ENCODE measurements around the gene ZC3HAV1L.
"Not testable (repeated sequence)": the region's sequence is repeated elsewhere in the genome, so short reads cannot be mapped to it uniquely, and the experiment has no call there.

The ZC3HAV1L gene

DNA sequence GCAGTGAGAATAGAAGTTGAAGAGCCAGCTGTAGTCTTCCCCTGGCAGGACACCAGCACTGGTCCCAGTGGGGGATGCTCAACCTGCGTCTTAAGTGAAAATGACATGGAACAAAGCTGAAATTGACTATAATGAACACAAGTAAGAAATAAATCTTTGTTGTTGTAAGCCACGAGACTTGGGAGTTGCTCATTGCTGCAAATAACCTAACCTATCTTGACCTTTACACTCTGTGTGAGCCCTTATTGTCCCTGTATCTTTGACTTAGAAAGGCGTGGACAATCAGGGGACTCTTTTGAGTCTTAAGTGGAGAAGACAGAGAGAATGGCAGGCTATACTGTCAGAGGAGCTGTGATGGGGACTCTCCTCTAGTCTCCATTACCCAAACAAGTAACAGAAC, 16.9 kb downstream of the ZC3HAV1L start:
- DNase-seq (ENCODE audit: low read depth in 2 of 2), result no peak

DNA sequence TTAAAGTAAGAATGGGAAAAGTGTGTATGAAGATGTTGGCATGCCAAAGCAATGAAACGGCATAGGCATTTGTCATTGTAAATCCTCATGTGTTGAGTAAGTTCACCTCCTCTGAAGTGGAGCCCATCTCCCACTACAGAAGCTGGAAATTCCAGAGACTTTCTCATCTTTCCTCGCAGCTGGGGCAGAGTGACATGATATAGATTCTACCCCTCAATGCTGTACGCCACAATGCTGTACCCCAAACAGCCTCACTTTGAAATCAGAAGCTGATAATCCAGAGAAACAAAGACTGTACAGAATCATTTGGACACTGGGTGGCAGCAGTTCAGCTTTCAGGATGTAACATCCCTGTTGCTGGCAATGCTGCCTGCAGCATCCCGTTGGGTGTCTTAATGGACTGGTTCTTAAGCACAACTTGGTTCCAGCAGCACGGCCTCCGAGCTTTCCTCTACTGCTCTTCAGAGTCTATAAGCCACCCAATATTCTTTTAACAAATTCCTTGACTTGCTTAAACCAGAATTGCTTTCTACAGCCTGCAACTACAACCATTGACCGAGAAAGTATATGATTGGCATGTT, 18.8 kb downstream of the ZC3HAV1L start:
- DNase-seq (ENCODE audit: low read depth in 2 of 2), result peak; percentile 30 to 33

- DNase-seq (ENCODE audit: low read depth in 2 of 2), result no peak
Observed at GRCh38 chr7:139011373-139011772, 24.5 kb downstream of the ZC3HAV1L start.

GRCh38 chr7:139004321-139005090, 31.3 kb downstream of the ZC3HAV1L start:
- no peak for DNase-seq (ENCODE audit: low read depth in 2 of 2)

DNA sequence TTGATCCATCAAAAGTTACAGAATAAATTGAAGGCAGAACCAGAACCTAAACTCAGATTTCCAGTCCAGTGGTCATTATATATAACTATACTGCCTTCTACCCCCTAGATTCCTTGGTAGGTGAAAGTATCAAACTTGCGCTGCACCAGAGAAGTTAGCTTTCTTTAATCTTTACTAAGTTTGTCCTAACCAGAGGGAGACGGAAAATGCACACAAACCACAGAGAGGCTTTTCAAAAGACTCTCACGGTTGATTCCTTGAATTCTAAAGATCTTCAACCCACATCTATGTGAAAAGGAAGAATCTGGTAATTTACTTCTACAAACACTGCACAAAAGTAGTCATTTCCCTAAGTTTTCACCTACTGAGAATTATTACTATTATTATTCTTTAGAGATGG, 36.4 kb downstream of the ZC3HAV1L start:
- DNase-seq (ENCODE audit: low read depth in 2 of 2), result no peak

DNA sequence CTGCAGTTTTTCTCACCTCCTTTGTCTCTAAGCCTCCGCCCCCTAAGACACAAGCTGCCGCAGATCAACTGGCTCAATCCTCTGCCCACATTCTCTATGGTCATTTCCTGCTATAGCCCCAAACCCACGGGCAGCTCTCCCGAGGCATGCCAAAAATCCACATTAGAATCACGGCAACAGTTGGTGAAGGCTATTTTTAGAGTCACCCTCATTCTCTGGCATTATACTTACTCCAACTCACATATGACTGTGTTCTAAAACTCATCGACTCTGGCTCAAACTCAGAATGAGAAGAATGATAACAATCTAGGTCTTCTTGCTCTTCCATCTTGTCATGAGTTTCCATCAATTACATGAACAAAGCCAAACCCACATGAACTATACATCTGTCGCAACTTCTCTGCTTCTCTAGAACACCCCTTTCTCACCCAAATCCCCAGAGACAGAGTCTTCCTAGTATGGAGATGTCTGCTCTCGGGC, 43.8 kb downstream of the ZC3HAV1L start:
- no peak for DNase-seq (ENCODE audit: low read depth in 2 of 2)

DNA sequence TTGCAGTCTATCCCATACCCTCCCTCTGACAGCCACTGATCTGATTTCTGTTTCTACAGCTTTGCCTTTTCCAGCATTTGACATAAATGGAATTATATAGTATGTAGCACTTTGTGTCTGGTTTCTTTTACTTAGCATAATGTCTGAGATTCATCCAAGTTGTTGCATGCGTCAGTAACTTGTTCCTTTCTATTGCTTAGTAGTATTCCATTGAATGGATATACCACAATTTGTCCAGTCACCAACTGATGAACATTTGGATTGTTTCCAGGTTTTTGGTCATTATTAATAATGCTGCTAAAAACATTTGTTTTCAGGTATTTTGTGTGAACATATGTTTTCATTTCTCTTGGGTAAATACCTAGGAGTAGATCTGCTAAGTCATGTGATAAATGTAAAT, 48.2 kb downstream of the ZC3HAV1L start:
- no peak for DNase-seq (ENCODE audit: low read depth in 2 of 2)

DNA sequence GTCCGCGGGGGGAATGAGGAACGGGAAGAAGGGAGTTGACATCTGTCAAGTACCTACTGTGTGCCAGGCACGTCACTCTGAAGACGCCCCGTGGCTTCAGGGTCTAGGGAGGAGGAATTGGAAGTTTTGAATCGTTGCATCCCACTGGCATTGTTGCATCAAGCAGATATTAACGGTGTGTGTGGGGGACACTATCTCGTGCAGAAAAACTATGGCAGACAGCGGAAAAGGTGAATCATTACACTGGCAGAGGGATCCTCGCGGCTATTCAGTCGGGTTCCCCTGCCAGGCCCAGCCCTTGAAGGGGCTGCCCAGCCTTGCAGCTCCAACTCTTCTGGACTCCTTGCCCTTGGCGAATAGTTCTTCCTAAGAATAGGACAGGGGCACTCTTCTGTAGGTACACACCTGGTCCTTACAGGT, 53.6 kb downstream of the ZC3HAV1L start:
- no peak for DNase-seq (ENCODE audit: low read depth in 2 of 2)

- DNase-seq (ENCODE audit: low read depth in 2 of 2), result peak; percentile 4 to 14
Observed at GRCh38 chr7:138981332-138982203, 54.3 kb downstream of the ZC3HAV1L start, which contains the start of gene KIAA1549. Gene KIAA1549 (minus strand): TSS chr7:138981389. CDS start chr7:138981269, 120 bp downstream.

DNA sequence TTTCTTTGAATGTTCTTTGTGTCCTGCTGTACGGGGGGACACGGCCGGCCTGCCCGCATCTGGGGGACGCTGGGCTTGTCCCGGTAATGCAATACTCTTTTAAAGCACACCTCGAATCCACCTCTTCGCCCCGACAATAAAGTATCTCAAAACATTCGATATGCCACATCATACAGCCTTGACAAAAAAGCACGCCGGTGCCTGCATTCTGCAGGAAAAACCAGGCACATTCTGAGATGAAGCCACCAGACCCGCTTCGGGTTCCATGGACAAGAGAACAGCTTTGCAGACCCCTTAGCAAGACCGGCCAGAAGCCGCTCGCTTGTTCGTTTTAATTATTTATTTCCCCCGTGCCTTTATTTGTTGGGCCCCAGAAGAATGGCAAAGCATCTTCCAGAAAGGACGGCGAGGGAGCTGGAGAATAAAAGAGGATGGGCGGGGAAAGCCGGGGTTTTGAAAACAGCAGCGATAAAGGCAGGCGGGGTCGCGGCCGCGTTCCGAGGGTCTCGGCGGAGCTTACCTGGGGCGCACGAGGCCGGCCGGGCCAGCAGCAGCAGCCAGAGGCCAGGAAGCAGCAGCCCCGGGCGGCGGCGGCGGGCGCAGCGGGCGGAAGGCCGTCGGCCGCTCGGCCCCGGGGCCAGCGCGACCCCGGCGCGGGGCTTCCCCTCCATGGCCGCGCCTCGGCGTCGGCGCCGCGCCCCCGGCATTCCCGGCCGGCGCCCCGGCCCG, 55.1 kb downstream of the ZC3HAV1L start:
- DNase-seq (ENCODE audit: low read depth in 2 of 2), result no peak

- no peak for DNase-seq (ENCODE audit: low read depth in 2 of 2)
Observed at GRCh38 chr7:138979988-138980562, 55.8 kb downstream of the ZC3HAV1L start.

DNA sequence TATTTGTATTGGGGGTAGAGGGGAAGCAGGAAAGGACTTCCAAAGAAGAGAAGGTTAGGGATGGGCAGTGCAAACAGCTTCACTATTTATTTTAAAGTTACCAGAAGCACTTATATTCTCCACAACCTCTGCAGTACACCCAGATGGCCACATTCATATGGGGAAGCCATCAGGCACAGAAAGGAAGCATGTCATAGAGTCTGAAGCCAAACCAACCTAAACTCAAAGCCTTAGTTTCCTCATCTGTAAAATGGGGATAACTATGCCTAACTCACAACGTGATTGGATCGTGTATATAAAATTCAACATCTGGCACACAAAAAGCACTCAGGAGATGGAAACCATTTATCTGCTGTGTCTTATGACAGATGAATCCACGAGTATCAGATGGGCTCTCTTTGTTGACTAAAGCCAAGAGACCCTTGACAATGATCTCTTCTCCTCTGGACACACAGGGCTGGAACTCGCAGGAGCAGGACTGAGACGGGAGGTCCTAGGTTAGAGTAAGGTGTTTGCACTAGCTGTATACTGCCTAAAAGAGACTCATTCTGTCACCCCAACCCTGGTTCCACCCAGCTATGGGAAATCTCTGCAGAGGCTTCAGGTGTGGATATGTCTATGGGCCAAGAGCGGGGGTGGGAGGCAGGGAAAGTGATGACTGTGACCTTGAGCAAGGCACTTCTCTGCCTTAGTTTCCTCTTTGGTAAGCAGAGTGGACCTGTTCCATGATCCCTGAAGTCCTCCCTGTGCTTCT, 56.4 kb downstream of the ZC3HAV1L start:
- no peak for DNase-seq (ENCODE audit: low read depth in 2 of 2)

DNA sequence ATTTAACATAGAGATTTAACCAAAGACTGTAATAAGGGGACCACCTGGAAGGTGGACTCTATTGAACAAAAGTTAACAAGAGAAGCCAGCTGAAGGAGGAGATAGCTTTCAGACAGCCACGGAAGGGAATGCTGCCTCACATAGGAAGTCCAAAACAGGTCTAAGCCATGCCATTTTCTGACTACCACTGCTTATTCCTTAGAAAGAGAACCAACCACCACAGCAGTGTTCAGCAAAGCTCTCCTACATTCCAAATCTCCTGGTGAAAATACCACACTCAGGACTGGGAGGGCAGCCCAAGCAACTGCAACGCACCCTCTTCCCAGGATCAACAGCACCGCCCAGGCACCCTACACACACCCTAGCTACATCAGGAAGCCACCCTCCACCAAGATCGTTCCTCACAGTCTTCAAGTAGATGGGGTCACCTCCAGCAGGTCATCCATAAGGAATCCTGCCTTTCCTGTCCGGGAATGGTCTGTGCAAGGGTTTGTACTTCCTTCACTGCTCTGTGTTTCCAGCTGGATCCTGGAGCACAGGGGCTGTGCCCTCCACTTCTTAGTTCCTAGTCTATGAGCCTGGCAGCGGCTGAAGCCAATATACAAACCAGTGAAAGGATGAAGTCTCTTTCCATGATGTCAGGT, 57.2 kb downstream of the ZC3HAV1L start:
- no peak for DNase-seq (ENCODE audit: low read depth in 2 of 2)

DNA sequence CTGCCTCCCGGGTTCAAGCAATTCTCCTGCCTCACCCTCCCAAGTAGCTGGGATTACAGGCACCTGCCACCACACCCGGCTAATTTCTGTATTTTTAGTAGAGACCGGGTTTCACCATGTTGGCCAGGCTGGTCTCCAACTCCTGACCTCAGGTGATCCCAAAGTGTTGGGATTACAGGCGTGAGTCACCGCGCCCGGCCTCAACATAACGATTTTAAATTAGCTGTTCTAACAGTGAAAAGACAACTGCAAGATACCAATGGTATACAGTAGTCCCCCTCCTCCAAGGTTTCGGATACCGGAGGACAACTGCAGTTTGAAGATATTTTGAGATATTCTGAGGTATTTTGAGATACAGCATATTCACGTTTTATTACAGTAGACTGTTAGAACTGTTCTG, 59.7 kb downstream of the ZC3HAV1L start:
- DNase-seq (ENCODE audit: low read depth in 2 of 2), result not testable (repeated sequence)
